ENCODE results near the gene TAOK1. TPM values are rescaled to one million over a fixed set of nuclear protein-coding genes. Genes with fewer than 3 reads are reported as not detected.
A peak's percentile ranks its signal among the peaks of the same experiment; 100 is the strongest.

Gene TAOK1
- total and polyA plus RNA-seq, 2 of the 13 experiments (the other 11 are each of a cell fraction or from before 2014, with no cell fraction given), result 14.1 to 23.0 TPM

- TF ChIP-seq ZUFSP (CRISPR knock-in tag; IDR thresholded peaks at IDR 0.05; ENCODE audit: borderline replicate concordance), result no peak
- TF ChIP-seq SNAPC2 (CRISPR knock-in tag; IDR thresholded peaks at IDR 0.05), result no peak
- no peak for TF ChIP-seq ZBTB1 (CRISPR knock-in tag; IDR thresholded peaks at IDR 0.05; ENCODE audit: borderline replicate concordance)
- TF ChIP-seq ZNF136 (CRISPR knock-in tag; IDR thresholded peaks at IDR 0.05; ENCODE audit: low read depth), result no peak
- no peak for TF ChIP-seq MTA3 (CRISPR knock-in tag; IDR thresholded peaks at IDR 0.05)
- no peak for TF ChIP-seq HNRNPH1 (optimal IDR thresholded peaks at IDR 0.05; ENCODE audit: low read depth, low read length)
- no peak for TF ChIP-seq THAP8 (CRISPR knock-in tag; IDR thresholded peaks at IDR 0.05; ENCODE audit: borderline replicate concordance)
- TF ChIP-seq ATF5 (CRISPR knock-in tag; IDR thresholded peaks at IDR 0.05; ENCODE audit: low read depth), result 0 out of 2 replicates have a peak, but pooled peaks have one; percentile 46
- TF ChIP-seq ZNF775 (CRISPR knock-in tag; IDR thresholded peaks at IDR 0.05; ENCODE audit: borderline replicate concordance), result no peak
- TF ChIP-seq ZNF225 (CRISPR knock-in tag; IDR thresholded peaks at IDR 0.05), result no peak
- no peak for TF ChIP-seq ZNF615 (CRISPR knock-in tag; IDR thresholded peaks at IDR 0.05; ENCODE audit: borderline replicate concordance)
- no peak for TF ChIP-seq SMAD1 (CRISPR knock-in tag; IDR thresholded peaks at IDR 0.05; ENCODE audit: borderline replicate concordance, low read depth)
- TF ChIP-seq ZNF547 (CRISPR knock-in tag; IDR thresholded peaks at IDR 0.05), result no peak
- no peak for TF ChIP-seq REL (CRISPR knock-in tag; conservative IDR thresholded peaks at IDR 0.05)
- peak; percentile 83; the same call in 1 of the 2 replicates for TF ChIP-seq ZNF788 (CRISPR knock-in tag; IDR thresholded peaks at IDR 0.05; ENCODE audit: borderline replicate concordance)
- TF ChIP-seq ZIK1 (CRISPR knock-in tag; IDR thresholded peaks at IDR 0.05; ENCODE audit: borderline replicate concordance, low read depth), result 0 out of 2 replicates have a peak, but pooled peaks have one; percentile 34
- TF ChIP-seq ZBTB25 (CRISPR knock-in tag; IDR thresholded peaks at IDR 0.05), result peak; percentile 57
- TF ChIP-seq FOXJ3 (CRISPR knock-in tag; IDR thresholded peaks at IDR 0.05; ENCODE audit: borderline replicate concordance), result no peak
- TF ChIP-seq ZNF616 (CRISPR knock-in tag; IDR thresholded peaks at IDR 0.05; ENCODE audit: low read depth), result 0 out of 2 replicates have a peak, but pooled peaks have one; percentile 12
- TF ChIP-seq ZNF567 (CRISPR knock-in tag; IDR thresholded peaks at IDR 0.05; ENCODE audit: borderline replicate concordance), result no peak
- TF ChIP-seq ZBTB8A (CRISPR knock-in tag; IDR thresholded peaks at IDR 0.05; ENCODE audit: borderline replicate concordance, low read depth), result no peak
- no peak for TF ChIP-seq ZNF660 (CRISPR knock-in tag; IDR thresholded peaks at IDR 0.05; ENCODE audit: borderline replicate concordance, low read depth)
- no peak for TF ChIP-seq FOXO4 (CRISPR knock-in tag; conservative IDR thresholded peaks at IDR 0.05)
Measured at GRCh38 chr17:29574732-29575510, 184.8 kb downstream of the TAOK1 start (continued).

All from HepG2 (cell line).